Fibroblast of mammary gland (primary cell): Measurements from ENCODE around the gene HAUS3.
"Not testable (repeated sequence)": the region's sequence is repeated elsewhere in the genome, so short reads cannot be mapped to it uniquely, and the experiment has no call there.

ENCODE experiments used
- DNase-seq: peaks from one replicate; pipeline ENCODE4 v3.0.0-alpha.2; 2010; ENCODE audit warnings: low read depth
- H3K4me3 ChIP-seq: 2 replicates; pipeline ENCODE4 v1.5.1; 2011; ENCODE audit warnings: low read depth, mild to moderate bottlenecking, low read length, moderate library complexity; ENCODE audit not compliant: control insufficient read depth
- CTCF ChIP-seq: conservative IDR thresholded peaks from 2 replicates; pipeline ENCODE4 v1.5.1; 2011; ENCODE audit warnings: low read depth, low read length, inconsistent platforms; ENCODE audit not compliant: control insufficient read depth, insufficient read depth

HAUS3 gene

GRCh38 chr4:2217726-2218125, 24.2 kb downstream of the HAUS3 start:
- DNase-seq = peak; percentile 30
- no peak for TF ChIP-seq CTCF
- H3K4me3 ChIP-seq = no peak overlapping the region

GRCh38 chr4:2212831-2213230, 29.1 kb downstream of the HAUS3 start:
- DNase-seq = no peak
- H3K4me3 ChIP-seq = no peak overlapping the region
- no peak for TF ChIP-seq CTCF

GRCh38 chr4:2202789-2203188, 39.1 kb downstream of the HAUS3 start:
- H3K4me3 ChIP-seq, DNase-seq: not testable (repeated sequence)

GRCh38 chr4:2194496-2194895, 47.4 kb downstream of the HAUS3 start:
- no peak overlapping the region for H3K4me3 ChIP-seq
- TF ChIP-seq CTCF = no peak
- DNase-seq = no peak

GRCh38 chr4:2193326-2193725, 48.6 kb downstream of the HAUS3 start:
- DNase-seq = no peak
- TF ChIP-seq CTCF = no peak
- H3K4me3 ChIP-seq = no peak overlapping the region

GRCh38 chr4:2186865-2187172, 55.1 kb downstream of the HAUS3 start:
- DNase-seq = no peak
- no peak overlapping the region for H3K4me3 ChIP-seq
- TF ChIP-seq CTCF = no peak

GRCh38 chr4:2186133-2186864, 55.6 kb downstream of the HAUS3 start:
- peak; percentile 11 for TF ChIP-seq CTCF
- DNase-seq = peak; percentile 24

More at GRCh38 chr4:2186133-2186864, 55.6 kb downstream of the HAUS3 start:
- no peak overlapping the region for H3K4me3 ChIP-seq
